Spleen (tissue), 11 donors: ENCODE measurements around the gene ALKBH7. TPM values are rescaled to one million over a fixed set of nuclear protein-coding genes. Genes with fewer than 3 reads are reported as not detected.

ENCODE experiments used
- DNase-seq: peaks from one replicate; pipeline ENCODE4 v3.0.0-alpha.2; 2020
- H3K27ac ChIP-seq, 8 donors: fragments of 200-600 bp; sonication (generic) in 7 of 8; 1 replicate in 4 of 8; 2 replicates in 4 of 8; pipeline versions ENCODE4 v1.5.0 to v1.8.0; 2016 to 2021; ENCODE audit warnings: inconsistent platforms in 4 of 8, mild to moderate bottlenecking in 4 of 8, moderate library complexity in 1 of 8
- H3K27me3 ChIP-seq, 7 donors: fragments of 200-600 bp; sonication (generic) in 6 of 7; replicated peaks in 1 of 7; 1 replicate in 4 of 7; 2 replicates in 3 of 7; pipeline versions ENCODE4 v1.5.0 to v1.8.0; 2016 to 2021; ENCODE audit warnings: inconsistent platforms in 3 of 7, mild to moderate bottlenecking in 1 of 7
- H3K36me3 ChIP-seq, 6 donors: fragments of 200-600 bp; sonication (generic) in 5 of 6; 1 replicate in 4 of 6; 2 replicates in 2 of 6; pipeline versions ENCODE4 v1.5.0 to v1.8.0; 2016 to 2021; ENCODE audit warnings: inconsistent platforms in 2 of 6
- H3K4me1 ChIP-seq, 6 donors: fragments of 200-600 bp; sonication (generic) in 5 of 6; 1 replicate in 3 of 6; 2 replicates in 3 of 6; pipeline versions ENCODE4 v1.5.0 to v1.8.0; 2016 to 2021; ENCODE audit warnings: inconsistent platforms in 3 of 6
- H3K4me3 ChIP-seq, 8 donors: fragments of 200-600 bp; sonication (generic) in 7 of 8; 1 replicate in 4 of 8; 2 replicates in 4 of 8; pipeline versions ENCODE4 v1.5.0 to v1.8.0; 2016 to 2021; ENCODE audit warnings: inconsistent platforms in 4 of 8, mild to moderate bottlenecking in 4 of 8, moderate library complexity in 2 of 8
- H3K9me3 ChIP-seq, 8 donors: fragments of 200-600 bp; sonication (generic) in 7 of 8; 1 replicate in 4 of 8; 2 replicates in 4 of 8; pipeline versions ENCODE4 v1.5.0 to v1.8.0; 2016 to 2021; ENCODE audit warnings: inconsistent platforms in 4 of 8
- CTCF ChIP-seq, 11 experiments: fragments of 200-600 bp in 7 of 11; fragments of 450-650 bp in 4 of 11; sonication (generic) in 4 of 11; IDR thresholded peaks in 8 of 11; conservative IDR thresholded peaks in 3 of 11; 1 replicate in 7 of 11; 2 replicates in 4 of 11; pipeline versions ENCODE4 v1.4.0 to v1.8.0; 2016 to 2021; ENCODE audit warnings: antibody characterized with exemption in 11 of 11, inconsistent platforms in 4 of 11, mild to moderate bottlenecking in 1 of 11
- POLR2A ChIP-seq, 3 donors: fragments of 450-650 bp; IDR thresholded peaks; one replicate each; pipeline ENCODE4 v1.5.1; 2017; ENCODE audit warnings: antibody characterized with exemption in 3 of 3, mild to moderate bottlenecking in 1 of 3
- POLR2AphosphoS5 ChIP-seq, 3 donors: sonication (generic); formaldehyde crosslinking; IDR thresholded peaks; one replicate each; pipeline ENCODE4 v1.5.1; 2017; ENCODE audit warnings: antibody characterized with exemption in 3 of 3
- WGBS, 5 donors: extraction: QIAGEN DNeasy Blood & Tissue Kit in 3 of 5; methylation state at CpG; one replicate each; pipeline versions ENCODE4 v1.1.5 to v1.1.7; 2013 to 2018; 5-methylcytosine and 5-hydroxymethylcytosine counted together
- intact Hi-C: fragments of 100-400 bp; cut with DNase I; formaldehyde crosslinking; loops from one replicate; pipeline ENCODE4 v1.15.0; 2023; ENCODE audit warnings: low total_unique reads
- polyA plus RNA-seq, 3 donors: library from polyadenylated mRNA; stranded (reverse); fragments of 200-250 nt; gene quantifications; one replicate each; pipeline ENCODE4 v1.2.1, GENCODE V29; 2013
- total RNA-seq, 7 donors: library from RNA; depleted of rRNA in 3 of 7; stranded (reverse); fragments of >200 nt in 3 of 7; fragmentation: NEBNext Ultra II Directional in 4 of 7; extraction: Animal tissue kit (Norgen Biotek cat#: 25700) in 4 of 7; gene quantifications; one replicate each; pipeline versions ENCODE4 v1.1.0 to v1.2.1, GENCODE V29; 2016 to 2021
- donor health status: healthy with polysubstance abuse.
- donor health status: DM: no; HTN: no; CAD: no; lungs with moderate emphysema.
- donor health status: DM: no; HTN: no; CAD: no.
- donor health status: Bipolar disorder and iron deficiency.
- donor health status: healthy.
- donor health status: DM: no; HTN: no; CAD: no.
- donor health status: DM: yes; HTN: yes; CAD: no.

ALKBH7 gene
- total and polyA plus RNA-seq, 10 donors, result 35.5 to 80.3 (median 44.5) TPM

DNA sequence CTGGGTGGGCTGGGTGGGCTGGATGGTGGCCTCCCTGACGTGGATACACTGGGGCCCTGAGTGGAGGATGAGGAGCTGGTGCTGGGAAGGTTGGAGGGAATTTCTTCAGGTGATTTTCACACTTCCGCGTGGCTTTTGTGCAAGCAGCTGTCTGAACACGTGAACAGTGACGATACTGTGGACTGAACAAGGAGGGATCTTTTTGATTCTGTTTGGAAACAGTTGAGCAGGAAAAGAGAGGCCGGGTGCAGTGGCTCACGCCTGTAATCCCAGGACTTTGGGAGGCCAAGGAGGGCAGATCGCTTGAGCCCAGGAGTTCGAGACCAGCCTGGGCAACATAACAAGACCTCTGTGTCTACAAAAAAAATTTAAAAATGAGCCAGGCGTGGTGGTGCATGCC, 29.5 kb downstream of the ALKBH7 start:
- no peaks in the 10 kb centered on the region for H3K4me1 ChIP-seq
- intact Hi-C loops, result no loop called here
- TF ChIP-seq POLR2A (IDR thresholded peaks at IDR 0.05), result no peak
- TF ChIP-seq CTCF (IDR thresholded peaks at IDR 0.05 in 8 of 11, conservative IDR thresholded peaks at IDR 0.05 in 3 of 11), result no peak
- no peak for TF ChIP-seq POLR2AphosphoS5 (IDR thresholded peaks at IDR 0.05)
- WGBS, 5 donors, result 87 to 91% (median 89%) methylated on average over 10 of the region's 10 CpGs
- DNase-seq, result no peak
- no peak overlapping the region for H3K4me3 ChIP-seq
- no peaks in the 10 kb centered on the region for H3K36me3 ChIP-seq
- no peak overlapping the region for H3K27ac ChIP-seq
- no peaks in the 10 kb centered on the region for H3K9me3 ChIP-seq
- H3K27me3 ChIP-seq, result no peaks in the 10 kb centered on the region

GRCh38 chr19:6402837-6403608, 30.4 kb downstream of the ALKBH7 start:
- 69 to 78% (median 72%) methylated on average over 22 of the region's 22 CpGs for WGBS, 5 donors
- H3K4me1 ChIP-seq, result no peaks in the 10 kb centered on the region
- no peak for DNase-seq
- intact Hi-C loops, result no loop called here
- H3K27me3 ChIP-seq, result no peaks in the 10 kb centered on the region
- TF ChIP-seq POLR2AphosphoS5 (IDR thresholded peaks at IDR 0.05) (no peak), POLR2A (IDR thresholded peaks at IDR 0.05) (no peak), CTCF (IDR thresholded peaks at IDR 0.05 in 8 of 11, conservative IDR thresholded peaks at IDR 0.05 in 3 of 11) (no peak)
- no peak overlapping the region for H3K4me3 ChIP-seq
- no peaks in the 10 kb centered on the region for H3K9me3 ChIP-seq
- no peak overlapping the region for H3K27ac ChIP-seq
- H3K36me3 ChIP-seq, result no peaks in the 10 kb centered on the region

GRCh38 chr19:6406401-6406800, 33.8 kb downstream of the ALKBH7 start:
- DNase-seq, result no peak
- TF ChIP-seq CTCF (IDR thresholded peaks at IDR 0.05 in 8 of 11, conservative IDR thresholded peaks at IDR 0.05 in 3 of 11), result no peak
- TF ChIP-seq POLR2A (IDR thresholded peaks at IDR 0.05), result no peak
- no peak for TF ChIP-seq POLR2AphosphoS5 (IDR thresholded peaks at IDR 0.05)
- Histone ChIP-seq H3K36me3 (no peaks in the 10 kb centered on the region), H3K4me1 (no peaks in the 10 kb centered on the region), H3K27ac (no peak overlapping the region), H3K4me3 (no peak overlapping the region), H3K27me3 (no peaks in the 10 kb centered on the region), H3K9me3 (no peaks in the 10 kb centered on the region)
- WGBS, 5 donors, result 68 to 83% (median 72%) methylated on average over 5 of the region's 5 CpGs
- intact Hi-C loops, result no loop called here

GRCh38 chr19:6409346-6409745, 36.8 kb downstream of the ALKBH7 start:
- Histone ChIP-seq H3K27me3 (no peaks in the 10 kb centered on the region), H3K36me3 (peaks cover 0 to 18% (median 9%) of the 10 kb centered on the region in 6 donors), H3K4me1 (peaks cover 0 to 5% (median 0%) of the 10 kb centered on the region in 6 donors), H3K9me3 (no peaks in the 10 kb centered on the region), H3K27ac (no peak overlapping the region), H3K4me3 (no peak overlapping the region)
- no peak for DNase-seq
- WGBS, 5 donors, result 89 to 97% (median 95%) methylated on average over 6 of the region's 6 CpGs
- intact Hi-C loops, result no loop called here
- no peak for TF ChIP-seq CTCF (IDR thresholded peaks at IDR 0.05 in 8 of 11, conservative IDR thresholded peaks at IDR 0.05 in 3 of 11)
- TF ChIP-seq POLR2A (IDR thresholded peaks at IDR 0.05), result no peak
- TF ChIP-seq POLR2AphosphoS5 (IDR thresholded peaks at IDR 0.05), result no peak
